H1 (cell line): Measurements from ENCODE around the gene DNAJC5G. TPM values are rescaled to one million over a fixed set of nuclear protein-coding genes. Genes with fewer than 3 reads are reported as not detected.

Source experiments
- CHD7 ChIP-seq: fragments of 300-600 bp; sonication (generic); IDR thresholded peaks from 2 replicates; pipeline ENCODE4 v1.7.1; 2012; ENCODE audit warnings: low read length, moderate library complexity, mild to moderate bottlenecking, inconsistent platforms; ENCODE audit not compliant: insufficient replicate concordance
- EP300 ChIP-seq, 2 experiments: IDR thresholded peaks; 1 replicate in 1 of 2; 2 replicates in 1 of 2; pipeline ENCODE4 v1.6.1; 2011 to 2012; ENCODE audit warnings: low read depth in 2 of 2, low read length in 2 of 2, mild to moderate bottlenecking in 2 of 2, borderline replicate concordance in 1 of 2, inconsistent platforms in 1 of 2, moderate library complexity in 1 of 2
- EZH2 ChIP-seq: fragments of 200-600 bp; sonication (generic); IDR thresholded peaks from 2 replicates; pipeline ENCODE4 v1.7.1; 2012; ENCODE audit warnings: low read depth, mild to moderate bottlenecking, moderate library complexity, low read length, inconsistent platforms; ENCODE audit not compliant: severe bottlenecking
- JUN ChIP-seq: IDR thresholded peaks from 2 replicates; pipeline ENCODE4 v1.6.1; 2011; ENCODE audit warnings: low read depth, mild to moderate bottlenecking, improper control_type of control experiment, low read length
- KDM4A ChIP-seq: IDR thresholded peaks from one replicate; pipeline ENCODE4 v1.7.1; 2012; ENCODE audit warnings: low read depth, mild to moderate bottlenecking, moderate library complexity, low read length, inconsistent platforms; ENCODE audit not compliant: severe bottlenecking
- ZNF274 ChIP-seq: IDR thresholded peaks from 2 replicates; pipeline ENCODE4 v1.7.0; 2012; ENCODE audit warnings: low read length, borderline replicate concordance; ENCODE audit errors: extremely low read depth
- polyA plus RNA-seq, 7 experiments: library from polyadenylated mRNA; depleted of rRNA in 3 of 7; stranded (reverse) in 5 of 7; unstranded in 2 of 7; fragments of >200 nt in 5 of 7; fragments of 200-250 nt in 2 of 7; gene quantifications; 1 replicate in 5 of 7; 2 replicates in 1 of 7; 4 replicates in 1 of 7; pipeline versions ENCODE4 v1.2.1 to v1.2.3, GENCODE V29; 2011 to 2013; ENCODE audit warnings: missing spikeins in 2 of 7, mixed read lengths in 2 of 7
- total RNA-seq: library from RNA; stranded (reverse); fragmentation: NEBNext Ultra II Directional; extraction: Animal tissue kit (Norgen Biotek cat#: 25700); gene quantifications from 2 replicates; pipeline ENCODE4 v1.2.1, GENCODE V29; 2021
- TF ChIP-seq, protein P1 (sequence below), 3 experiments: IDR thresholded peaks; 1 replicate in 2 of 3; 2 replicates in 1 of 3; pipeline versions ENCODE4 v1.5.1 to v1.6.1; 2011; ENCODE audit warnings: low read length in 3 of 3, mild to moderate bottlenecking in 3 of 3, inconsistent platforms in 2 of 3, low read depth in 1 of 3, moderate library complexity in 1 of 3; ENCODE audit not compliant: insufficient read depth in 1 of 3; ENCODE audit errors: control extremely low read depth in 1 of 3

DNAJC5G gene
- total and polyA plus RNA-seq, 2 of the 8 experiments (the other 6 are each of a cell fraction or from before 2014, with no cell fraction given) = 0.83 to 1.4 TPM

- TF ChIP-seq CHD7 (no peak), JUN (no peak), EP300 (IDR thresholded peaks at IDR 0.05; ENCODE audit: borderline replicate concordance in 1 of 2, low read depth in 2 of 2, low read length in 2 of 2) (no peak), ZNF274 (no peak), EZH2 (no peak), KDM4A (no peak)
- TF ChIP-seq, protein P1, sequence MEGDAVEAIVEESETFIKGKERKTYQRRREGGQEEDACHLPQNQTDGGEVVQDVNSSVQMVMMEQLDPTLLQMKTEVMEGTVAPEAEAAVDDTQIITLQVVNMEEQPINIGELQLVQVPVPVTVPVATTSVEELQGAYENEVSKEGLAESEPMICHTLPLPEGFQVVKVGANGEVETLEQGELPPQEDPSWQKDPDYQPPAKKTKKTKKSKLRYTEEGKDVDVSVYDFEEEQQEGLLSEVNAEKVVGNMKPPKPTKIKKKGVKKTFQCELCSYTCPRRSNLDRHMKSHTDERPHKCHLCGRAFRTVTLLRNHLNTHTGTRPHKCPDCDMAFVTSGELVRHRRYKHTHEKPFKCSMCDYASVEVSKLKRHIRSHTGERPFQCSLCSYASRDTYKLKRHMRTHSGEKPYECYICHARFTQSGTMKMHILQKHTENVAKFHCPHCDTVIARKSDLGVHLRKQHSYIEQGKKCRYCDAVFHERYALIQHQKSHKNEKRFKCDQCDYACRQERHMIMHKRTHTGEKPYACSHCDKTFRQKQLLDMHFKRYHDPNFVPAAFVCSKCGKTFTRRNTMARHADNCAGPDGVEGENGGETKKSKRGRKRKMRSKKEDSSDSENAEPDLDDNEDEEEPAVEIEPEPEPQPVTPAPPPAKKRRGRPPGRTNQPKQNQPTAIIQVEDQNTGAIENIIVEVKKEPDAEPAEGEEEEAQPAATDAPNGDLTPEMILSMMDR (IDR thresholded peaks at IDR 0.05; ENCODE audit: control extremely low read depth in 1 of 3, insufficient read depth in 1 of 3, low read depth in 1 of 3, low read length in 3 of 3) = no peak
Observed at GRCh38 chr2:27255660-27256059, 19.6 kb upstream of the DNAJC5G start (continued).
